ACC112 (cell line): ENCODE measurements around the gene E2F4.

Experiments
- H2AFZ ChIP-seq: fragments of 200-600 bp; sonication (generic); one replicate; pipeline ENCODE4 v1.6.0; 2017; ENCODE audit warnings: antibody characterized with exemption, low read length; ENCODE audit not compliant: unreplicated experiment
- H3K27ac ChIP-seq: fragments of 200-600 bp; sonication (generic); 2 replicates; pipeline ENCODE4 v1.5.1; 2014; ENCODE audit warnings: low read depth, mild to moderate bottlenecking, antibody characterized with exemption, low read length, moderate library complexity
- H3K27me3 ChIP-seq: fragments of 200-600 bp; sonication (generic); 2 replicates; pipeline ENCODE4 v1.6.1; 2014; ENCODE audit warnings: mild to moderate bottlenecking, antibody characterized with exemption, low read length, moderate library complexity, mixed read lengths; ENCODE audit not compliant: insufficient read depth
- H3K36me3 ChIP-seq: fragments of 200-600 bp; sonication (generic); 2 replicates; pipeline ENCODE4 v1.6.1; 2016; ENCODE audit warnings: mild to moderate bottlenecking, antibody characterized with exemption, low read length, moderate library complexity, mixed read lengths; ENCODE audit not compliant: insufficient read depth
- H3K4me1 ChIP-seq: fragments of 200-600 bp; sonication (generic); one replicate; pipeline ENCODE4 v1.6.1; 2016; ENCODE audit warnings: low read length, mixed read lengths; ENCODE audit not compliant: insufficient read depth, unreplicated experiment, control insufficient read depth
- H3K4me3 ChIP-seq: fragments of 200-600 bp; sonication (generic); 2 replicates; pipeline ENCODE4 v1.5.1; 2014; ENCODE audit warnings: mild to moderate bottlenecking, low read depth, low read length
- H3K79me2 ChIP-seq: fragments of 200-600 bp; sonication (generic); one replicate; pipeline ENCODE4 v1.6.0; 2016; ENCODE audit warnings: low read length; ENCODE audit not compliant: control insufficient read depth, unreplicated experiment, insufficient read depth

Gene E2F4, protein sequence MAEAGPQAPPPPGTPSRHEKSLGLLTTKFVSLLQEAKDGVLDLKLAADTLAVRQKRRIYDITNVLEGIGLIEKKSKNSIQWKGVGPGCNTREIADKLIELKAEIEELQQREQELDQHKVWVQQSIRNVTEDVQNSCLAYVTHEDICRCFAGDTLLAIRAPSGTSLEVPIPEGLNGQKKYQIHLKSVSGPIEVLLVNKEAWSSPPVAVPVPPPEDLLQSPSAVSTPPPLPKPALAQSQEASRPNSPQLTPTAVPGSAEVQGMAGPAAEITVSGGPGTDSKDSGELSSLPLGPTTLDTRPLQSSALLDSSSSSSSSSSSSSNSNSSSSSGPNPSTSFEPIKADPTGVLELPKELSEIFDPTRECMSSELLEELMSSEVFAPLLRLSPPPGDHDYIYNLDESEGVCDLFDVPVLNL

GRCh38 chr16:67191995-67192681 lies at the start of gene E2F4:
TSS of gene E2F4 (plus strand) at chr16:67192155. CDS start at chr16:67192228, 73 bp downstream.
- Histone ChIP-seq H3K36me3 (peaks cover 19% of the 10 kb centered on the region; the same call in 1 of the 2 replicates), H3K27ac (peak within 1 kb of the TSS; percentile 46), H3K4me1 (peaks cover 20% of the 10 kb centered on the region), H2AFZ (peak within 1 kb of the TSS; percentile 21), H3K4me3 (peak within 1 kb of the TSS; percentile 96), H3K79me2 (peaks cover 36% of the 10 kb centered on the region), H3K27me3 (no peaks in the 10 kb centered on the region)

- Histone ChIP-seq H3K79me2 (no peaks in the 10 kb centered on the region), H3K4me1 (no peaks in the 10 kb centered on the region), H3K36me3 (peaks cover 24% of the 10 kb centered on the region), H3K27ac (no peak overlapping the region), H3K27me3 (no peaks in the 10 kb centered on the region), H3K4me3 (no peak overlapping the region), H2AFZ (no peak overlapping the region)
These were observed 49.6 kb upstream of the E2F4 start for GRCh38 chr16:67142342-67142741.

DNA sequence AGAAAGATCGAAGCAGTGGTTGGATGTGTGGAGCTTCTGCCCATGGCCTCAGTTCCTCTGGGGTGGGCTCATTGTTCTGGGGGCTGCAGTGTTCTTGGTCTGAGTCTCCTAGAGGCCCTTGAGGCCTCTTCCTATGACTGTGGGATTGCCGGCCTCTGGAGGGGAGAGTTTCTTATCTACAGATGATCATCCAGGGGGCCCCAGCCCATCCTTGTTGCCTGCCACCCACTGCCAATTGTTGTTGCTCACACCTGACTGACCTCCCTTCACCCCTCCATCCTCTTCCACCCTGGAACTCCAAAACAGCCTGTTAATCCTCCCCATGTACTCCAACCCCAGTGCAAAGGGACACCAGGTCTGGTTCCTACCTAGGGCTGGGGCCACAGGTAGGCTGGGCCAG lies 47.0 kb upstream of the E2F4 start:
- no peak overlapping the region for H3K4me3 ChIP-seq
- peaks cover 35% of the 10 kb centered on the region for H3K36me3 ChIP-seq
- H3K27ac ChIP-seq = no peak overlapping the region
- no peak overlapping the region for H2AFZ ChIP-seq
- peaks cover 6% of the 10 kb centered on the region for H3K79me2 ChIP-seq
- no peaks in the 10 kb centered on the region for H3K4me1 ChIP-seq
- H3K27me3 ChIP-seq = no peaks in the 10 kb centered on the region

GRCh38 chr16:67145746-67146145 lies 46.2 kb upstream of the E2F4 start:
- Histone ChIP-seq H3K27me3 (no peaks in the 10 kb centered on the region), H3K27ac (no peak overlapping the region), H3K4me3 (no peak overlapping the region), H3K79me2 (peaks cover 6% of the 10 kb centered on the region), H3K36me3 (peaks cover 28% of the 10 kb centered on the region), H3K4me1 (no peaks in the 10 kb centered on the region), H2AFZ (no peak overlapping the region)

- Histone ChIP-seq H3K27ac (no peak overlapping the region), H3K36me3 (peaks cover 20% of the 10 kb centered on the region; the same call in 1 of the 2 replicates), H2AFZ (no peak overlapping the region), H3K4me3 (no peak overlapping the region), H3K79me2 (peaks cover 6% of the 10 kb centered on the region), H3K4me1 (peaks cover 7% of the 10 kb centered on the region), H3K27me3 (no peaks in the 10 kb centered on the region)
These were observed 45.2 kb upstream of the E2F4 start for GRCh38 chr16:67146523-67147357.

GRCh38 chr16:67147437-67148140 lies 44.4 kb upstream of the E2F4 start:
- Histone ChIP-seq H3K79me2 (peaks cover 6% of the 10 kb centered on the region), H2AFZ (no peak overlapping the region), H3K36me3 (peaks cover 20% of the 10 kb centered on the region; the same call in 1 of the 2 replicates), H3K4me3 (no peak overlapping the region), H3K27me3 (no peaks in the 10 kb centered on the region), H3K4me1 (peaks cover 7% of the 10 kb centered on the region), H3K27ac (no peak overlapping the region)

DNA sequence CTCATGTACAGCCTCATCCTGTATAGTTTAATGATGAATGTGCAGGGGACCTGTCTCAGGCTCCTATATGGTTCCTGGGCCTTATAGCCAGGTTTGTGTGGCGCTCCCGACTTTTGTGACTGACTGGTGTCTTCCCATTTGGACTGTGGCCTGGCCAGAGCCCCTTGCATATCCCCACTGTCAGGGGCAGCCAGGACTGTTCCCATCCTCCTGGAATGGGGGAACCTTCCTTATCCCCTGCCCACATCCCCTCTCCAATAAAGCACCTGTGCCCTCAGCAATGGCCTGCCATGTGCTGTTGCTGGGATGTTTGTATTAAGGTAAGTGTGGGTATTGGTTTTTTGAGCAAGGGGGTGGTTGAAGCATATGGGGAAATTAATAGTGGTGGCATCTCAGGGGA lies 43.7 kb upstream of the E2F4 start:
- H3K27me3 ChIP-seq = no peaks in the 10 kb centered on the region
- no peak overlapping the region for H3K4me3 ChIP-seq
- peaks cover 6% of the 10 kb centered on the region for H3K79me2 ChIP-seq
- no peak overlapping the region for H3K27ac ChIP-seq
- H3K36me3 ChIP-seq = peaks cover 20% of the 10 kb centered on the region; the same call in 1 of the 2 replicates
- H3K4me1 ChIP-seq = peaks cover 7% of the 10 kb centered on the region
- no peak overlapping the region for H2AFZ ChIP-seq

GRCh38 chr16:67148656-67149275 lies 43.2 kb upstream of the E2F4 start:
- Histone ChIP-seq H3K79me2 (peaks cover 6% of the 10 kb centered on the region), H3K4me1 (peaks cover 7% of the 10 kb centered on the region), H3K36me3 (peaks cover 18% of the 10 kb centered on the region; the same call in 1 of the 2 replicates), H2AFZ (no peak overlapping the region), H3K27me3 (no peaks in the 10 kb centered on the region), H3K4me3 (no peak overlapping the region), H3K27ac (no peak overlapping the region)

GRCh38 chr16:67149276-67150046 lies 42.5 kb upstream of the E2F4 start:
- H3K27me3 ChIP-seq = no peaks in the 10 kb centered on the region
- H3K4me3 ChIP-seq = peak overlapping the region; percentile 86
- H3K36me3 ChIP-seq = peaks cover 15% of the 10 kb centered on the region; the same call in 1 of the 2 replicates
- no peak overlapping the region for H3K27ac ChIP-seq
- peaks cover 6% of the 10 kb centered on the region for H3K79me2 ChIP-seq
- peaks cover 7% of the 10 kb centered on the region for H3K4me1 ChIP-seq
- no peak overlapping the region for H2AFZ ChIP-seq
